GM12892 (cell line): Measurements from ENCODE around the gene METTL26.

Experiments used
- POLR2AphosphoS5 ChIP-seq: IDR thresholded peaks from 2 replicates; pipeline ENCODE4 v1.6.1; 2011; ENCODE audit warnings: low read depth, low read length, control low read depth
- TAF1 ChIP-seq: IDR thresholded peaks from 2 replicates; pipeline ENCODE4 v1.6.1; 2011; ENCODE audit warnings: low read depth, mild to moderate bottlenecking, control low read depth, low read length, borderline replicate concordance

DNA sequence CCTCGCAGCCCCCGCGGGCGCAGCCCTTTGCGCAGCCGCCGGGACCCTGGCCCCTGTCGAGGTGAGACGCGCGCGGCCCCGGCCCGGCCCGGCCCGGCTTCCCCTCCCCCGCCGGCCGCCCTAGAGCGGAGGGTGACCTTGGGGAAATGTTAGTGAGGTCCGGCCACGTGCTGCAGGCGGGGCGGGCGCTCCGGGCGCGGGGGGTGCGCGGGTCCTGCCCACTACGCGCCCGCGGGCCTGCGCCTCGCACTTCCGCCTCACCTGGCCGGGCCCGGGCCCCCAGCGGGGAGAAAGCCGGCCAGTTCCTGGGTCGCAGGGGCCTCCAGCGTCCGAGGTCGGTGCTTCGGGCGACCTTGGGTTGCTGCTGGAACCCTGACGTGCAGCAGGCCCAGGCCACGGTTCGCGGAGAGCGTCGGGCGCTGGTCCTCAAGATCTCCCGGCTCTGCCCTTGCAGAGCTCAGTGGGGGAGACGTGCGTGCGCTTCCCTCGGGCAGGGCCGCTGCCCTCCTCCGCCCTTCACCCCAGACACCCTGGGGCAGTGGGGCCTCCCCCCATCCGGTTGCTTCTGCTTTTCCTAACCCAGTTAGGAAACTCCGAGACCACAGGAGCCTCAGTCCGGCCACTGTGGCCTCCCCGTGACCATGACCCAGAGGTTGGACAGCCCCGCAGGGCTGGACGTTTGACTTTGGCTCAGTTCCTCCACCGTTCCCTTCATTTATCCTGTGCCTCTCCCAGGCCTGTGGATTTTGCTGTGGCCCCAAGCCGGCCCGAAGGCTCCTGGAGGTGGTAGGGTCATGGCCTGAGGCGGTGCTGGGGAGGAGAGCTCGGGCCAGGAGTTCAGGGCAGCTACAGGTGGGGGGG is 6.3 kb upstream of the METTL26 start:
- TF ChIP-seq POLR2AphosphoS5 (no peak), TAF1 (no peak)
